ENCODE data around the gene WNT11.

DNA sequence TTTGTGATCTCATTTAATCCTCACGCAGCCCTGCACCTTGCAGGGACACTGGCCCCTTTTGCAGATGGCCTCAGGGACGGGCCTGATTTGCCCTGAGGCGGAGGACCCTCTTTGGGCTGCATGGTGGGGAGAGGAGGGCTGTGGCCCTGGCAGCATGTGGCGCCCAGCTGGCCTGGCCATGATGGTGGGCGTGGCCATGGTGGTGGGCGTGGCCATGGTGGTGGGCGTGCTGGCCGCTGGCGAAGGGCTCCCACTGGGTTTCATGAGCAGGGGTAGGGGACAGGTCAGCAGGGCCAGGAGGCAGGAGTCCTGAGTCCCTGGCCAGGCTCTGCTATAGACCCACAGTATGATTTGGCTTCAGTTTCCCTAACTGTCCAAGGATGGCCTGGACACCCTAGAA is 13.1 kb downstream of the WNT11 start:
- TF ChIP-seq GATA3 (IDR thresholded peaks at IDR 0.05; ENCODE audit: low read depth, low read length), result no peak
- TF ChIP-seq GATA2 (IDR thresholded peaks at IDR 0.05; ENCODE audit: low read depth, low read length), result no peak
